IPS-20b (cell line): ENCODE measurements around the gene FBN1.

Experiments
- H3K27ac ChIP-seq: one replicate; pipeline ENCODE4 v1.5.1; 2013; ENCODE audit warnings: low read length
- H3K27me3 ChIP-seq: 2 replicates; pipeline ENCODE4 v1.6.1; 2013; ENCODE audit warnings: mild to moderate bottlenecking, low read length, inconsistent platforms; ENCODE audit not compliant: insufficient read depth
- H3K36me3 ChIP-seq: 2 replicates; pipeline ENCODE4 v1.6.1; 2013; ENCODE audit warnings: low read depth, mild to moderate bottlenecking, inconsistent platforms, low read length, moderate library complexity; ENCODE audit not compliant: insufficient read depth
- H3K4me1 ChIP-seq: 2 replicates; pipeline ENCODE4 v1.6.1; 2013; ENCODE audit warnings: mild to moderate bottlenecking, control low read depth, inconsistent platforms, low read length, moderate library complexity; ENCODE audit not compliant: insufficient read depth
- H3K4me3 ChIP-seq: 2 replicates; pipeline ENCODE4 v1.5.1; 2013; ENCODE audit warnings: mild to moderate bottlenecking, low read length, inconsistent platforms
- H3K9ac ChIP-seq: 2 replicates; pipeline ENCODE4 v1.6.1; 2013; ENCODE audit warnings: low read depth, mild to moderate bottlenecking, inconsistent platforms, low read length, moderate library complexity
- H3K9me3 ChIP-seq: 2 replicates; pipeline ENCODE4 v1.6.1; 2013; ENCODE audit warnings: mild to moderate bottlenecking, low read depth, low read length, inconsistent platforms; ENCODE audit not compliant: insufficient read depth

Gene FBN1

DNA sequence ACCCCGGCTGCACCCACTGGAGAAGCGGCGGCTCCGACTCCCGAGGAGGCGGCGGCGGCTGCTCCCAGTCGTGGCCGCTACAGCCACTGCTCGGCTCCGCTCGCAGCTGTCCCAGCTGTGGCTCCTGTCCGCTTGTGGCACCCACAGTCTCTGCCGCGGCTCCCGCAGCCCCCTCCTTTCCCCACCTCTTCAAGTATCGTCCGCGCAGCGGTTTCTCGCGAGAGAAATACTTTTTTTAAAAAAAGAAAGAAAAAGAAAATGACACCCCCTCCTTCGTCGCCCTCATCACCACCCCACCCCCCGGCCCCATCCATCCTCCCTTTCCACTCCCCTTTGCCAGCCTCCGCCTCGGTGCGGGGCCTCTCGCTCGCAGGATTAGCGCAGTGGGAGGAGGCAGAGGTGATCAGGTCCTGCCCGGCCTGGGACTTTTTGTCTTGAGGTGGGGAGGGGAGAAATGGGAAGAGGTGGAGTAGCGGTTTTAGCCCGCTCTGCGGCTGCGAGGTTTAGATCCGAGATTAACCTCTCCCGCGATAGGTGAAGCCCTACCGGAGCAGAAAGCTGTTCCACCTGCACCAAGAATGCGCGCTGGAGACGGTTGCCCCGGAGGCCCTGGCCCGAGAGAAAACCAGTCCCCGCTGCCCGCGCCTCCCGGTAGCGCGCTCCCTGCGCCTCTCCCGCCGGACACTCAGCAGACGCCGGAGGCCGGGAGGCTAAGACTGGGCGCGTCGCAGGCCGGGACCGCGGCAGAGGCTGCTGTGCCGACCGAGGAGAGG, at the start of gene FBN1:
Gene FBN1, minus strand, starts transcription at position 152 of the 773 bp plus-strand sequence. CDS start 940 bp downstream, outside the sequence.
- Histone ChIP-seq H3K36me3 (no peaks in the 10 kb centered on the region), H3K4me3 (peak within 1 kb of the TSS; percentile 83), H3K27ac (no peak within 1 kb of the TSS), H3K4me1 (peaks cover 4% of the 10 kb centered on the region; the same call in 1 of the 2 replicates), H3K27me3 (peaks cover 58% of the 10 kb centered on the region), H3K9me3 (no peaks in the 10 kb centered on the region), H3K9ac (peak within 1 kb of the TSS; percentile 72; the same call in 1 of the 2 replicates)

DNA sequence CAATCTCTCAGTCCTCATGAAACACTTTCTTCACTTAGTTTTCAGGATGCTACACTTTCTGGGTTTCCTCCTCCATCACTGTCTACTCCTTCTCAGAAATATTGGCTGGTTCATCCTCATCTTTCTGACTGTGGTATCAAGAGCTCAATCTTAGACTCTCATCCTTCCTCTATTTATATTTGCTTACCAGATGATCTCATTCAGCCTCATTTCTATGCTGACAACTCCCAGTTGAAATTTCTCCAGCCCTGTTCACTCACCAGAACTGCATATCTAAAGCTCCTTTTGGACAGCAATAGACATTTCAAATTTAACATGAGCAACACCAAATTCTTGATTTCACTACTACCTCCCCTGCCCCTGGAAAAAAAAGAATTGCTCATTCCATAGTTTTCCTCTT, 48.0 kb upstream of the FBN1 start:
- Histone ChIP-seq H3K27me3 (no peaks in the 10 kb centered on the region), H3K9ac (no peak overlapping the region), H3K9me3 (no peaks in the 10 kb centered on the region), H3K36me3 (no peaks in the 10 kb centered on the region), H3K4me1 (no peaks in the 10 kb centered on the region), H3K27ac (no peak overlapping the region), H3K4me3 (no peak overlapping the region)

DNA sequence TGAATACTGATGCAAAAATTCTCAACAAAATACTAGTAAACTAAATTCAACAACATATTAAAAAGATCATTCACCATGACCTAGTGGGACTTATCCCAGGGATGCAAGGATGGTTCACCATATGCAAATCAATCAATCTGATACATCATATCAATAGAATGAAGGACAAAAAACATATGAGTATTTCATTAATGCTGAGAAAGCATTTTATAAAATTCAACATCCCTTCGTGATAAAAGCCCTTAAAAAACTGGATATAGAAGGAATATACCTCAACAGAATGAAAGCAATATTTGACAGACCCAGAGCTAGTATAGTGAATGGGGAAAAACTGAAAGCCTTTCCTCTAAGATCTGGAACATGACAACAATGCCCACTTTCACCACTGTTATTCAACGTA, 43.0 kb upstream of the FBN1 start:
- H3K4me3 ChIP-seq = no peak overlapping the region
- no peaks in the 10 kb centered on the region for H3K36me3 ChIP-seq
- no peaks in the 10 kb centered on the region for H3K9me3 ChIP-seq
- no peak overlapping the region for H3K27ac ChIP-seq
- H3K4me1 ChIP-seq = no peaks in the 10 kb centered on the region; the same call in 1 of the 2 replicates
- H3K9ac ChIP-seq = no peak overlapping the region
- H3K27me3 ChIP-seq = no peaks in the 10 kb centered on the region

DNA sequence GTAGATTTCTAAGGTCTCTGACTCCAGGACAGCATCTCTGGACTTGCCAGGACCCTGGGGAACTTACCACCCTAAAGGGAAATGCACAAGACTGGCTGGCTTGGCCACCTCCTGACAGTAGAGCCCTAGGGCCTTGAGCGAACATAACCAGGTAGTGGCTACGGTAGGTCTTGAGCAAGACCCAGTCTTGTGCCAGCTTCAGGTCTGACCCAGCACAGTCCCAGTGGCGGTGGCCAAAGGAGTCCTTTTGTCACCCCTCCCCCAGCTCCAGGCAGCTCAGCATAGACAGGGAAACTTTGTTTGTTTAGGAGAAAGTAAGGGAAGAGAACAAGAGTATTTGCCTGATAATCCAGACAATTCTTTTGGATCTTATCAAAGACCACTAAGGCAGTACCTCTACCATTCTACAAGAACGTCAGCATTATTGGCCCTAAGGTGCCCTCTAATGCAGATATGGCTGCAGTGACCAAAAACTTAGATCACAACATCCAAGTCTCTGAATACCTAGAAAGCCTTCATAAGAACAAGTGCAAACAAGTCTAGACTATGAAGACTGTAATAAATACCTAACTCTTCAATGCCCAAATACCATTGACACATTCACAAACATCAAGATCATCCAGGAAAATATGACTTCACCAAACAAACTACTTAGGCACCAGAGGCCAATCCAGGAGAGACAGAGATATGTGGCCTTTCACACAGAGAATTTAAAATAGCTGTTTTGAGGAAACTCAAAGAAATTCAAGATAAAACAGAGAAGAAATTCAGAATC, 38.7 kb upstream of the FBN1 start:
- no peak overlapping the region for H3K27ac ChIP-seq
- no peaks in the 10 kb centered on the region; the same call in 1 of the 2 replicates for H3K4me1 ChIP-seq
- no peak overlapping the region for H3K4me3 ChIP-seq
- H3K27me3 ChIP-seq = no peaks in the 10 kb centered on the region
- no peaks in the 10 kb centered on the region for H3K9me3 ChIP-seq
- no peaks in the 10 kb centered on the region for H3K36me3 ChIP-seq
- no peak overlapping the region for H3K9ac ChIP-seq

DNA sequence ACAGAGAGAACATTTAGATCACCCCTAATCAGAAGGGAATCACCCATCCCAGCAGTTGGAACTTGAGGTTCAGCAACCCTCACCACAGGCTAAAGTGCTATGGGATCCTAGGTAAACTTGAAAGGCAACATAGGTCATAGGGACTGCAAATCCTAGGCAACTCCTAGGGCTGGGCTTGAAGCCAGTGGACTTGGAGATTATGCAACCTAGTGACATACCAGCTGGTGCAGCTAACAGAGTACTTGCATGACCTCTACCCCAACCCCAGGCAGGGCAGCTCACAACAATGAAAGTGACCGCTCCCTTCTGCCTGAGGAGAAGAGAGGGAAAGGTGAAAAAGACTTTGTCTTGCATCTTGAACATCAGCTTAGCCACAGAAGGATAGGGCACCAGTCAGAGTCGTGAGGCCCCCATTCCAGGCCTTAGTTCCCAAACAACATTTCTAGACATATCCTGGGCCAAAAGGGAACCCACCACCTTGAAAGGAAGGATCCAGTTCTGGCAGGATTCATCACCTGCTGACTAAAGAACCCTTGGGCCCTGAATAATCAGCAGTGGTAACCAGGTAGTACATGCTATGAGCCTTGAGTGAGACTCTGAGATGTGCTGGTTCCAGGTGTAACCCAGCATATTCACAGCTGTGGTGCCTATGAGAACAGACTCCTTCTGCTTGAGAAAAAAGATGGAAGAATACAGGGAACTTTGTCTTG, 37.6 kb upstream of the FBN1 start:
- Histone ChIP-seq H3K27ac (no peak overlapping the region), H3K4me3 (no peak overlapping the region)

DNA sequence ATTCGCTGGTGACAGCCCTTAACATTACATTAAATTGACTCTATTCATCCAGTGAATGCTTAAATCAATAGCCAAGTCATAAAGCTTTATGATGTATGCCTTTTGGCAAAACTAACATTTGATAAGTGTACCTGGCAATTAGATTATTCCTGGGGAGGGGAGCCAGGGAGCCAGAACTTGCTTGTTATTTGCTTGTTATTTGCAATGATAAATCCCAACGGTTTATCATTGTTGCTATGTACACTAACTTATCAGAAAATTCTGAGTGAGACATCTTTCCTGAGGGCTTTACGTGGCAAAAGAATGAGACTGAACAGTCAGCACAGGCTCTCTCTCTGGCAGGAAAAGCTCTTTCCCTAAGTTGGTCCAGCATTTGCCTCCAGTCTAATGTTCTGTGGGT, 35.8 kb upstream of the FBN1 start:
- no peak overlapping the region for H3K27ac ChIP-seq
- no peaks in the 10 kb centered on the region for H3K36me3 ChIP-seq
- no peaks in the 10 kb centered on the region for H3K9me3 ChIP-seq
- no peak overlapping the region for H3K4me3 ChIP-seq
- no peak overlapping the region for H3K9ac ChIP-seq
- no peaks in the 10 kb centered on the region; the same call in 1 of the 2 replicates for H3K4me1 ChIP-seq
- no peaks in the 10 kb centered on the region for H3K27me3 ChIP-seq

More for the DNA sequence above, 37.6 kb upstream of the FBN1 start:
- Histone ChIP-seq H3K9ac (no peak overlapping the region), H3K36me3 (no peaks in the 10 kb centered on the region), H3K4me1 (no peaks in the 10 kb centered on the region; the same call in 1 of the 2 replicates), H3K27me3 (no peaks in the 10 kb centered on the region), H3K9me3 (no peaks in the 10 kb centered on the region)

DNA sequence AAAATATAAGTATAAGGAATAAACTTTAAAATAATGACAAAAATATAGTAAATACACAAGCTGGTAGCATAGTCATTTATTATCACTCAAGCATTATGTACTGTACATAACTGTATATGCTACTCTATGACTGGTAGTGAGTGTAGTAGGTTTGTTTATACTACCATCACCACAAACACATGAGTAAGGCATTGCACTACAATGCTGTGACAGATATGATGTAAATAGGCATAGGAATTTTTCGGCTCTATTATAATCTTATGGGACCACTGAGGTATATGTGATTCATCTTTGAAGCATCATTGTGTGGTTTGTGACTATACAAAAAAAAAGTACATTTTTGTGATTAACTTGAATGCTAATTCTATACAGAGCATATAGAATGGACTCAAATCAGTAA, 35.3 kb upstream of the FBN1 start:
- H3K36me3 ChIP-seq = no peaks in the 10 kb centered on the region

DNA sequence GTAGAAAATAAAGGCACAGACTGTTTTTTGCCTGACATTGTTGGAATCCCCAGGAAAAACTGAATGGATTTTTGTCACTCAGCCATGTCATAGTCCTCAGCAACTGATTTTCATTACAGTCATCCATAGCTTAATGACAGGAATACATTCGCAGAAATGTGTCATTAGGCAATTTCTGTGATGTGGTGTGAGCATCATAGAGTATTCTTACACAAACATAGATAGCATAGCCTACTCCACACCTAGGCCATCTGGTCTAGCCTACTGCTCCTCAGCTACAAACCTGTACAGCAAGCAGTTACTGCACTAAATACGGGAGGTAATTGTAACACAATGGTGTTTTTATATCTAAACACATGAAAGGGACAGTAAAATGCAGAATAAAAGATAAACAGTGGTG, 34.4 kb upstream of the FBN1 start:
- Histone ChIP-seq H3K9ac (no peak overlapping the region), H3K27ac (no peak overlapping the region), H3K9me3 (no peaks in the 10 kb centered on the region), H3K4me3 (no peak overlapping the region), H3K27me3 (no peaks in the 10 kb centered on the region), H3K4me1 (no peaks in the 10 kb centered on the region; the same call in 1 of the 2 replicates), H3K36me3 (no peaks in the 10 kb centered on the region)

More for the DNA sequence above, 35.3 kb upstream of the FBN1 start:
- Histone ChIP-seq H3K4me1 (no peaks in the 10 kb centered on the region; the same call in 1 of the 2 replicates), H3K4me3 (no peak overlapping the region), H3K9ac (no peak overlapping the region), H3K27me3 (no peaks in the 10 kb centered on the region), H3K27ac (no peak overlapping the region), H3K9me3 (no peaks in the 10 kb centered on the region)

DNA sequence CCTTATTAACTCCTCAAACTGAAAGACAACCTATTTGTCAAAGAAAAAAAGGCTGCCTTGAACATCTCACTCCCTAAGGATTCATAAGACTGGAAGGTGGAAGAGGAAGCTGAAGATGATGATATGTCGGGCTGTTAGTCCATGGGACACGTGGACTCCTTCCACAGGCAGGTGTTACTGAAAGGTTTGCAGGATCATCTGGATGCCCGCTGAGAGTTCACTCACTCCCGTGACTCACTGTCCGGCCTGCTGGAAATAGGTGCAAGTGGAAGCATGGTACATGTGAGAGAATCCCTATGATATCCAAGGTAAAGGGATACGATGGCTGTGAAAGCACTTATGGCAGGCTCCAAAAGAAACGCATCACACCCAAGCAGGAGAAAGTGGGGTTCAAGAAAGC, 33.3 kb upstream of the FBN1 start:
- Histone ChIP-seq H3K4me1 (no peaks in the 10 kb centered on the region), H3K36me3 (no peaks in the 10 kb centered on the region), H3K27me3 (no peaks in the 10 kb centered on the region), H3K9me3 (no peaks in the 10 kb centered on the region), H3K27ac (no peak overlapping the region), H3K4me3 (no peak overlapping the region), H3K9ac (no peak overlapping the region)

DNA sequence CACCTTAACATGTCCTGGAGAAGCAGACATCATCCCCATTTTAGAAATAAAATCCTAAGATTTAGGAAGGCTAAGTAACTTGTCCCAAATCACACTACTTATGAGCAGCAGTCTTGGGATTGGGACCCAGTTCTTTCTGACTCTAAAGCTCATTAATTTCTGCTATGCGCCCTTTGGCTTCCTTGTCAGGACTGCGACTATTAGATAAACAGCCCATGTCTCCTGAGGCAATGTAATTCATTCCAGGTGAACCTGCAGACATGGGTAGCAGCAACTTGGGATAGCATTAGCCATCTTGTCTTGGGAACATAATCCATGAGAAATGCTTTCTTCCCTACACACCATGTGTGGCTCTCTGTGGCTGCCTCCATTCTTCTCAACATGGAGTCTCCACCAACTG, 32.3 kb upstream of the FBN1 start:
- Histone ChIP-seq H3K27me3 (no peaks in the 10 kb centered on the region), H3K36me3 (no peaks in the 10 kb centered on the region), H3K4me3 (no peak overlapping the region), H3K9me3 (no peaks in the 10 kb centered on the region), H3K9ac (no peak overlapping the region), H3K4me1 (no peaks in the 10 kb centered on the region), H3K27ac (no peak overlapping the region)

DNA sequence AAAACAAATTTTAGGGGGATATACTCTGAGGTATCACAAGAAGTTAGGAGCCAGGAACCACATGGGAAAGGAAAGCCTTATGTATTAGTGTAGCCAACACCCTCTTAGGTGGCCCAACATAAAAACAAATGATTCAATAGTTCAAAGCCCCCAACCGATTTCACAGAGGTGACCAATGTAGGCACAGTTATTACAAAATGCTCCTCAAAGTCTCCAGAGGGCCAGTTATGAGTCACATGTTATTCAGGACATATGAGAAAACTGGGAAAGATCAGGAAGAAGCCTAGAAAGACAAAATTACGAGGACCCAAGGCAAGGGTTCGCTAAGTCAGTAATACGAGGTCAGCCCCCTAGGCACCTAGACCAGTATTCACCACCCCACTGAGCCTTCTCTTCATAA, 29.9 kb upstream of the FBN1 start:
- Histone ChIP-seq H3K27ac (no peak overlapping the region), H3K4me3 (no peak overlapping the region), H3K27me3 (no peaks in the 10 kb centered on the region), H3K9me3 (no peaks in the 10 kb centered on the region), H3K36me3 (no peaks in the 10 kb centered on the region), H3K9ac (no peak overlapping the region), H3K4me1 (no peaks in the 10 kb centered on the region)
